Measurements from ENCODE around the gene LILRA6. TPM values are rescaled to one million over a fixed set of nuclear protein-coding genes. Genes with fewer than 3 reads are reported as not detected.

LILRA6 gene
- total RNA-seq, 2 experiments from 2014 or later = not detected

GRCh38 chr19:54233941-54234340 lies 8.6 kb downstream of the LILRA6 start:
- no TSS peak for BruUV-seq (replicated peaks)
- no peak overlapping the region for H3K27ac ChIP-seq (ENCODE audit: low read depth, low read length, poor library complexity, severe bottlenecking)
- no peaks in the 10 kb centered on the region for H4K20me1 ChIP-seq (ENCODE audit: insufficient read depth, low read length)
- intact Hi-C loops (cut with micrococcal nuclease; ENCODE audit: unreplicated experiment) = no loop called here
- TF ChIP-seq CTCF (conservative IDR thresholded peaks at IDR 0.05; ENCODE audit: low read length) (no peak), EZH2phosphoT487 (IDR thresholded peaks at IDR 0.05; ENCODE audit: borderline replicate concordance, low read depth, low read length) (no peak)
- ChIA-PET CTCF (ENCODE audit: unreplicated experiment) (no interaction called here), POLR2A (no interaction called here)
- no peaks in the 10 kb centered on the region for H3K9me2 ChIP-seq (ENCODE audit: insufficient read depth, low read length)
- H3K4me1 ChIP-seq (ENCODE audit: insufficient read depth, low read length, poor library complexity, severe bottlenecking) = no peaks in the 10 kb centered on the region
- H3K79me2 ChIP-seq (ENCODE audit: insufficient read depth, low read depth, low read length) = no peaks in the 10 kb centered on the region
- H3K4me3 ChIP-seq (ENCODE audit: low read depth, low read length, poor library complexity, severe bottlenecking) = no peak overlapping the region
- no peak overlapping the region for H2AFZ ChIP-seq (ENCODE audit: low read length)
- H3K4me2 ChIP-seq (ENCODE audit: low read length) = no peak overlapping the region
- H3K36me3 ChIP-seq (ENCODE audit: insufficient read depth, low read length) = no peaks in the 10 kb centered on the region
- H3K9me3 ChIP-seq (ENCODE audit: low read length) = peaks cover 6% of the 10 kb centered on the region; the same call in 1 of the 2 replicates
- no peak for DNase-seq (ENCODE audit: low spot score)

- Histone ChIP-seq H3K9me2 (ENCODE audit: insufficient read depth, low read length) (no peaks in the 10 kb centered on the region), H3K79me2 (ENCODE audit: insufficient read depth, low read depth, low read length) (no peaks in the 10 kb centered on the region), H3K4me2 (ENCODE audit: low read length) (no peak overlapping the region), H3K4me3 (ENCODE audit: low read depth, low read length, poor library complexity, severe bottlenecking) (no peak overlapping the region), H3K4me1 (ENCODE audit: insufficient read depth, low read length, poor library complexity, severe bottlenecking) (no peaks in the 10 kb centered on the region), H3K9me3 (ENCODE audit: low read length) (peaks cover 6% of the 10 kb centered on the region; the same call in 1 of the 2 replicates), H4K20me1 (ENCODE audit: insufficient read depth, low read length) (no peaks in the 10 kb centered on the region), H3K27ac (ENCODE audit: low read depth, low read length, poor library complexity, severe bottlenecking) (no peak overlapping the region), H3K36me3 (ENCODE audit: insufficient read depth, low read length) (no peaks in the 10 kb centered on the region), H2AFZ (ENCODE audit: low read length) (no peak overlapping the region)
- DNase-seq (ENCODE audit: low spot score) = peak; percentile 76
- BruUV-seq (replicated peaks) = no TSS peak
- ChIA-PET POLR2A (no interaction called here), CTCF (ENCODE audit: unreplicated experiment) (no interaction called here)
- TF ChIP-seq CTCF (conservative IDR thresholded peaks at IDR 0.05; ENCODE audit: low read length) = peak; percentile 99
- TF ChIP-seq EZH2phosphoT487 (IDR thresholded peaks at IDR 0.05; ENCODE audit: borderline replicate concordance, low read depth, low read length) = no peak
- intact Hi-C loops (cut with micrococcal nuclease; ENCODE audit: unreplicated experiment) = loop anchor here (1.0 kb wide), 1 partner anchor 63 kb away; no protein-coding TSS in a partner anchor
Observed at GRCh38 chr19:54231077-54231931, 11.3 kb downstream of the LILRA6 start.

- Histone ChIP-seq H3K36me3 (ENCODE audit: insufficient read depth, low read length) (no peaks in the 10 kb centered on the region), H3K27ac (ENCODE audit: low read depth, low read length, poor library complexity, severe bottlenecking) (no peak overlapping the region), H2AFZ (ENCODE audit: low read length) (no peak overlapping the region), H3K4me1 (ENCODE audit: insufficient read depth, low read length, poor library complexity, severe bottlenecking) (no peaks in the 10 kb centered on the region), H3K4me2 (ENCODE audit: low read length) (no peak overlapping the region), H3K79me2 (ENCODE audit: insufficient read depth, low read depth, low read length) (no peaks in the 10 kb centered on the region), H3K9me2 (ENCODE audit: insufficient read depth, low read length) (no peaks in the 10 kb centered on the region), H3K9me3 (ENCODE audit: low read length) (peaks cover 4% of the 10 kb centered on the region; the same call in 1 of the 2 replicates), H3K4me3 (ENCODE audit: low read depth, low read length, poor library complexity, severe bottlenecking) (no peak overlapping the region), H4K20me1 (ENCODE audit: insufficient read depth, low read length) (no peaks in the 10 kb centered on the region)
- no peak for DNase-seq (ENCODE audit: low spot score)
- intact Hi-C loops (cut with micrococcal nuclease; ENCODE audit: unreplicated experiment) = no loop called here
- CTCF ChIA-PET (ENCODE audit: unreplicated experiment) = no interaction called here
- TF ChIP-seq EZH2phosphoT487 (IDR thresholded peaks at IDR 0.05; ENCODE audit: borderline replicate concordance, low read depth, low read length) (no peak), CTCF (conservative IDR thresholded peaks at IDR 0.05; ENCODE audit: low read length) (no peak)
- BruUV-seq (replicated peaks) = no TSS peak
- POLR2A ChIA-PET = no interaction called here
Observed at GRCh38 chr19:54230031-54230430, 12.6 kb downstream of the LILRA6 start.
